Activated CD4-positive, alpha-beta T cell treated with anti-CD3 and anti-CD28 coated beads for 1 hour (primary cell): ENCODE data around the gene TMOD2.

Experiments
- DNase-seq: peaks from one replicate; pipeline ENCODE4 v3.0.0-alpha.2; 2020

Gene TMOD2

DNA sequence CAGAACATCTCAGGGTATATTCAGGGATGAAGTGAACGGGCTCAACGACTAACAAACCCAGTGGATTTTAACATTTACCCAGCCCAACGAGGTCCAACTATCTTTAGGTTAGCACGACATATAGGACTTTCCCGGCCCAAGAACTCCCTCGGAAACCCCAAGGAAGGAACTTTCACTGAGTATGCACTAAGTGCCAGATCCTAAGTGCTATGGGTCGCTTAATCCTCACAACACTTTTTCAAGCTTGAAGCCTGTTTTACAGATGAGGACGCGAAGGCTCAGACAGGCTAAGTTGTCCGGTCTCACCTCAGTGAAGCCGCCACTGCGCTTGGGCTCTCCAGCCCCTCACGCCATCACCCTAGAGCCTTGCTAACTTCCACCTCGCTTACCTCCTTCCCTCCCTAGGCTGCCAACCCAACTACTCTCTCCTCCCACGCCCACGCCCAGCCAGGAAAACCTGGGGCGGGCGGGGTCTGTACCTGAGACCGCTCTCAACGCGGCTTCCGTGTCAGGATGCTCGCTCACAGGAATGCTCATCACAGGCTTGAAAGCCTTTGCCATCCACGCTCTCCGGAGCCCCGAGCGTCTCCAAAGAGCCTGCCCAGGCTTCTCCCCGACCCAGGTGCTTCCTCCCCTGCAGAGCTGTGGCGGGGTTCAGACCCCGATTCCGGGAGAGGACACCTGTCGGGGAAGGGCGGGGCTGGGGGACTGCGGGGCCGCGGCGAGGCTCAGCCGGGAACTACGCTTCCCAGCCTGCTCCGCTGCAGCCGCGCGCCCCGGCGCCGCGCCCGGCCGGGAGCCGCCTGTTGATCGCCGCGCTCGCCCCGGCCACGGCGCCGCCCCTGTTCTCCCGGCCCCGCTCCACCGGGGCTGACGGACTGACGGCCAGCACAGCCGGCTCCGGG is at the start of gene TMOD2:
Gene TMOD2 (plus strand): TSS at position 806 of the 905 bp plus-strand sequence. CDS start 14,845 bp downstream, outside the sequence.
- DNase-seq, result peak; percentile 40

DNA sequence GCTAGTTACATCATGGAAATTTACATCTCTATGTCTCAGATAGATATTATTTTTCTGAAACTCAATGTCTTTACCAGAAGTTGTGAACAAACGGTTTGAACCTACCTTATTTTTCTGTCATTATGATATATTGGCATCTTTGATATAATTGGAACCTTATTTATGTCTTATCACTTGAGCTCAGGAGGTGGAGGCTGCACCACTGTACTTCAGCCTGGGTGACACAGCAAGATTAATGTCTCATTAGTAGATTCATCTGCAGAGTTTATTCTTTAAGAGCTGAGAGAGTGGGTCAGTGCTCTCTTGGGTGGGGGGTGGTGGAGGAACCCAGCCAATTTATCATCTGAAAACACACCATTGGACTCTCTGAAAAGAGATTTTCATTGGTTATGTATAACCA is 48.7 kb upstream of the TMOD2 start:
- DNase-seq, result no peak

DNA sequence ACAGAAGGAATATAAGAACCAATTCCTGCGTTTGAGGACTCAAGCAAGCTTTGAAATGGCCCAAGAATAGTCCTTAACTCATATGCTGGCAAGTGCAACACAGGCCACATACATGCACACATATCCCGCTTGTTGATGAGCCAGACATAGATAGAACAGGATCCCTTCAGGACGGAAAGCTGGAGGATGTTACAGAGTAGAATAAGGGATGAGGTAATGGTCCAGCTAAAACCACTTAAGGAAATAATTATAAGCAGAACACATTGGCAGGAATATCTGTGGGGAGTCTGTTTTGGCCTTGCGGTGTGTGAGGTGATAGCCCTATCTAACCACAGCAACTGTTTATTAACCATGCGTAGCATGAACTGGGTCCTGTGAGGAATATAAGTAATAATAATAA is 45.1 kb upstream of the TMOD2 start:
- DNase-seq, result no peak

DNA sequence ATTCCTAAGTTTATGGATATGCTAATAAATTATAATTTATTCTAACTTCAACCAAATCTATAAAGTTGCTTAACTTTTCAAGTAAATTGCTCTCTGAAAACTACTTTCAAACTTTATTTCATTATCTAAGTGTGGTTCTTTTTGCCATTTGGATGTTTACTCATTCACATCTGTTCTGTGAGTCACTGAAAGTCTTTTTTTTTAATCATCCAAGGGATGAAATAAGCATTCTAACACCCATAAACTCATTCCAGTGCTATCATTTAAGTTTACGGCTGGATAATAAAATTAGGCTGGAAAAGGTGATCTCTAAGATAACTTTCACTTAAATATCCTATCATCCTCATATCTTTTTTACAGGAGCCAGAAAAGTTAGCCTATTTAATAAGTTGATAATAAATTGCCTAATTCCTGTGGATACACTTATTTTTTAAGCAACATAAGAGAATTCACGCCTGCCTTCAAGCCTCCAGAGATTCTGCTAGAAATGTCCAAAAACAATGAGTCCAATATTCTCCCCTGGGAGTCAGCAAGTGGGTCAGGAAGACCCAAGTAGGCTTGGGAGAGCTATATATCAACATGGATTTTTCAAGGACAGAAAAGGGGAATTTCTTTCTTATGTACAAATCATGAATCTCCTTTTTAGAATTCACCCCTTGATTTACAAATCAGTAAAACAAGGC is 44.3 kb upstream of the TMOD2 start:
- DNase-seq, result no peak

DNA sequence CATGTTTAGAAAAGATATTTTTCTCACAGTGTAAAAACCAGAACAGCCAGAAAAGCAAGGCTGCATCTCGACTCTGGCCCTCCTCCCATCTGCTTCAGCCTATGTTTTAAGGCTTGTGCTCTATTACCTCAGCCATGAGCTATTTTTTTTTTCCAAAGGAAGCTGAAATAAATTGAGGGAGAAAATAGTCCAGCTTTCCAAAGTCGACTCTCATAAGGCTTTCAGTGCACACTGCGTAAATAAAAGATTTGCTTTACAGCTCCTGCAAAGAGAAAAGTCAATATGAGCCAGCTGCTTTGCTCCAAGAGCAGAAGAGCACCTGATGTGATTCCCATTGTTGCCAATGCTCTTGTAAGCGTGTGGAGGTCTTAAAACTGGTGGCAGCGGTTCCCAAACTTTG is 43.4 kb upstream of the TMOD2 start:
- no peak for DNase-seq

DNA sequence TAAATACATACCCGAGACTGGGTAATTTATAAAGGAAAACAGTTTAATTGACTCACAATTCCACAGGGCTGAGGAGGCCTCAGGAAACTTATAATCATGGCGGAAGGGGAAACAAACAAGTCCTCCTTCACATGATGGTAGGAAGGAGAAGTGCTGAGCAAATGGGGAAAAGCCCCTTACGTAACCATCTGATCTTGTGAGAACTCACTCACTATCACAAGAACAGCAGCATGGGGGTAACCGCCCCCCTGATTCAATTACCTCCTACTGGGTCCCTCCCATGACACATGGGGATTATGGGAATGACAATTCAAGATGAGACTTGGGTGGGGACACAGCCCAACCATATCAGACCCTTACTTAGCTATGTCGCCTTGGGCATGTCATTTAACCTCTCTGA is 42.4 kb upstream of the TMOD2 start:
- no peak for DNase-seq

DNA sequence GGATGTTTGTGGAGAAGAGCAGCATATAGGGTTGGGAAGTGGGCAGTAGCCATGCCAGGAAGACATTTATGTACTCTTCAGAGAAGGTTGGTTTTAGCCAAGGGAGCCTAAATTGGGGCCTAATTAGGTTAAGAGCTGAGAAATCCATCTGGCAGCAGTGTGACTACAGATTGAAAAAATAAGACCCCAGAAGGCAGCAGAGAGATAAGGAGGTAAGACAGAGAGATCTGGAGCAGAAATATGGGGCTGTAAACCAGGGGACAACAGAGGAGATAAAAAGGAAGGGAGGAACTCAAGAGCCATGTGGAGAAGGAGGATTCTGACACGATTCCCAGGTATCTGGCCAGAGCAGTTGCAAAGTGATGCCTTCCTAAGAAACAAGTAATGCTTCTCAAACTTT is 37.2 kb upstream of the TMOD2 start:
- no peak for DNase-seq

DNA sequence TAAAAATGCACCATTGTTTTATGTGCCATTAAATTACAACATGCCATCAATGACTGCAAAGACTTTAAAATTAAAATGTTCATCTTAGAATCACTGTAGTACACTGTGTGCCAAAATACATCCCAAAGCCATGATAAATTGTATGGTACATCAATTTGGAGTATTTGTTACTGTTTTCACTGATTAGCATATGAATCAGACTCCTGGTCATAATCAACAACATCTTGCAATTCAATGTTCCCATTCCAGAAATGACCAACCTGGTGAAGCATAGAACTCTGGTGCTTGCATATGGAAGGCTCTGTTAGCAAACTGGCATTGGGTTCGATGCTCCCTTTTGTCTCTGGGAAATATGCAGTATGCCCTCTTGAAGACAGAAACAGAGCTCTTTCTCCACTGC is 36.5 kb upstream of the TMOD2 start:
- DNase-seq, result no peak

DNA sequence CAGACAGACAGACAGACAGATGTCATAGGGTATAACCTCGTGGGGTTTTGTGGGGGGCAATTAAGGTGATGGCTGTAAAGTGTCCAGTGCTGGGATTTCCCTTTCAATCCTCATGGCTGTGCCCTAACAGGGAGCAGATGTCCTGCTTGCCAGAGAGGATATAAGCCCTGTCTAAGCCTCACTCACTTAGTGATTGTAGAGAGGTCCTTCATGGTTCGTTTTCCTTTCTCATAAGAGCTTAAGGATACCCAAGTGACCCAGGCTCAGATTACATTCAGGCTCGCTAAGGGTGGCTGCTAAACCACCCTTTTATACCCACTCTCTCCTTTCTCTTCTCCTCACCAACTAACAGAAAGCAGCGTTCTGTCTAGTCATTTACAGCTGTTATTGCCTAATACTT is 33.2 kb upstream of the TMOD2 start:
- no peak for DNase-seq

DNA sequence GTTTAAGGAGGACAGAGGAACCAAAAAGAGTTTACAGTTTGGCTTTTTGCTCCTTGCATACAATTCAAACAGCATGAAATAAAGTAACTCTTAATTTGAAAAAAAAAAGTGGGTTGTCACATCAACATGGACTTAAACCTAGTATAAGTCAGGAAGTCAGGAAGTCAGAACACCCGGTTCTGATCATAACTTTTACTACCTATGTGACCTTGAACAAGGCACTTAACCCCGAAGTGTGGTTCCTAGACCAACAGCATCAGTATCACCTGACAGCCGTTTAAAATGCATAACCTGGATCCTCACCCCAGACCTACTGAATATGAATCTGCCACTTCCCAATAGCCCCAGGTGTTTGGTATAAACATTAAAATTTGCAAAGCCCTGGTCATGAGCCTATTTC is 32.7 kb upstream of the TMOD2 start:
- DNase-seq, result no peak

DNA sequence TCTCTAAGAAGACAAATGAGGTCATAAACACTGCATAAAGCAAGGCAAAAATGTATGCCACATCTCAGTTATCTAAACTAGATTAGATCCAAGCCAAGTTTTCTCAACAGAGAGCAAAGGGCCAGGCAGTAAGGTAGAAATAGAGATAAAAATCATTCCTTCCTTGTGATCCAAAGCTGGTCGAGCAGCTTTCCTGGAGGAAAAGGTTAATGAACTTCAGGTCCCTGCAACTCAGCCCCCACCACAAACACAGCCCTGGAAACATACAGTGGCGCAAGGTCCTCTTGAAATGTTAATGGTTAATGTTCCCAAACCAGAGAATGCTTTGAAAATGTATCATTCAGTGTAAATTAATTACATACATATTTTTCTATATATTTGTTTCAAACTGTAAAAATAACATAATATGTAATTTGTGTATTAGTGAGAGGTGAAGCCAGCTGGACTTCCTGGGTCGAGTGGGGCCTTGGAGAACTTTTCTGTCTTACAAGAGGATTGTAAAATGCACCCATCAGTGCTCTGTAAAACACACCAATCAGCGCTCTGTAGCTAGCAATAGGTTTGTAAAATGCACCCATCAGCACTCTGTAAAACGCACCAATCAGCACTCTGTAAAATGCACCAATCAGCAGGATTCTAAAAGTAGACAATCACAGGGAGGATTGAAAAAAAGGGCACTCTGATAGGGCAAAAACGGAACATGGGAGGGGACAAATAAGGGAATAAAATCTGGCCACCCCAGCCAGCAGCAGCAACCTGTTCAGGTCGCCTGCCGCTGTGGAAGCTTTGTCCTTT is 31.0 kb upstream of the TMOD2 start:
- DNase-seq, result no peak

DNA sequence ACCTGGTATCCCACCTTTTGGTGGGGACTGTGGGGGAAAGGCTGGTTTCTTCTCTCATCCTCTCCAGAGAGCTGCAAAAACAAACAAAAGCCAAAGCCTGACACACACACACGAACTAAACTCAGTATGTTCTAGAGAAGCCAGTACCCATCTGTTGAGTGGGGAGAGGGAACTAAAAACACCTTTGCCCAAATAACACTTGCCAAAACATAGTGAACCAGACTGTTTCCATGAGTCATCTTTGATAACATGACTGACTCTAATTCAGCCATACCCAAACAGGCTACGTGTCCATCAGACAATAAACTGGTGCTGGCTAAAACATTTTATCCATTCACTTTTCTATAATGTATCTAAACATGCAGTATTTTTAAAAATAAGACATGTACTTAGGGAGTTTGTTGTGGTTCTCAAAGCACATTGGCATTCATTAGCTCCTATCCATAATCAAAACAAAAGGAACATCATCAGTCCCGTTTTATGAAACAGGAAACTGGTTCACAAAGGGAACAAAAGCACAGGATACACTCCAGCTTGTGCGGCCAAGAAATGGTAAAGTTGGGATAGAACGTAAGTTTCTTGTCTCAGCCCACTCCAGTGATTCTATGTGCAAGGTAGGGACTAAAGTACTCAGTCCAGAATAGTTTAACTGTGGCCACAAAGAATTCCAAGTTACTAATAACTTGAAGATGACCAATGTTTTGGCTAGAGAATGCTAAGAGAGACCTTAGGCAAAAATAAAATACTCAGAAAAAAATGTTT is 30.0 kb upstream of the TMOD2 start:
- DNase-seq, result no peak

DNA sequence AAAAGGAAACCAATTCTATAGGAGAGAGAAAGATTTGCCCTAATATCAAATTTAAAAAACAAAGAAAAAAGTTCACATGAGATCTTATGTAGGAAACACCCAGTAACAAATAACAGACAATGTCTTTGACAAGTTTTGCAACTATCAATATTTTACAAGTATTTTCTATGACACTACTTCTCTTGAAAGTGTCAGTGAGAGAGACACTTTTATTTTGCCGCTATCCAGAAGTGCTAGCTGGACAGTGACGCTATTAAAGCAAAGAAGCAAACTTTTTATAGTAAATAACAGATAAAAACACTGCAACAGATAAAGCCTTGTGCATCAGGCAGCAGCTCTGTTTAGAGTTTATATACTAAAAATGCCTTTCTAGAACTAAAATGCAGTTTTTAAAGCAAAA is 27.2 kb upstream of the TMOD2 start:
- no peak for DNase-seq

DNA sequence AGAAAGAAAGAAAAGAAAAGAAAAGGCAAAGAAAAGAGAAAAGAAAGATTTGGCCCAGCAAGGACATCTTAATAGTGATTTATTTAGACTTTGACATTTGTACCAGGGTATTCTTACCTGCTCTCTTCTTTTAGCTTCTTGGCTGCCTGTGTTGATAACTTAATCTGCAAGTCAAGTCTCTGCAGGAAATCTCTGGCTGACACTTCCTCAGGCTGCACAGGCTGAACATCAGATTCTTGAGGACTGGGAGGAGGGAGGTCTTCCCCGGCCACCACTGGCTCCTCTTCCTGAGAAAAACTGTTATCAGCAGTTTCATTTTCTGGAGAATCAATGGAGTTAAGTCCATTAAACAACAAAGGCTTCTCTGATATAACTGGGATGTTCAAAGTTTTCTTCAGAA is 26.7 kb upstream of the TMOD2 start:
- no peak for DNase-seq

DNA sequence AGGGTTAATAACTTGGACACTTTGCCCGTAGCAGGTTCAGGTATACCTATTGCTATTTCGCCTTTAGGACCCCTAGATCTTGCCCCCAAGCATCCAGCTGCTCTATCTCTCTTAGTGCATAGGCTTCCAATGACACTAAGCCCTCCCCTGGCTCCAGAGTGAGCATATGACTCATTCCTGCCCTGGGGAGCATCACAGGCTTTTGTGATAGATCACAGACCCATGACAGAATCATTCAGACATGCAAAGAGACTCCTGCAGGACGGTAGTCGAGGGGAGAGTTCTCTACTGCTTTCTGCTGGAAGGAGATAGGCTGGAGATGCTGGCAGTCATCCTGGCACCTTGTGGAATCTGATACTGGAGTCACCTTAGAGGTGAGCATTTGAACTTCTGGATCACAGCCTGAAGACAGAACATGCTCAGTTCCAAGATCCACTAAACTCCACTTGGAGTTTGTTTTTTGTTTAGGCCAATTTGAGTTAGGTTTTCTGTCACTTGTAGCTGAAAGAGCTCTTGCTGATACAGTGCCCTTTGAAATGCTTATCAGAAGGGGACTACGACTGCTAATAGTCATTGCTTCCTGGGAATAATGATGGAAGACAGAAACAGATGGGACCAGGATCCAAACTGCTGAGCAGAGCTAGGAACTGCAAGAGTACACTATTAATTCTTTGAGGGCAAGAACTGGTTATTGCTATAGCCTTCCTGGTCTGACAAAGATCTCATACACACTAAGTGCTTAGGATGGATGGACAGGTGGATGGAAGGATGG is 24.9 kb upstream of the TMOD2 start:
- DNase-seq, result peak; percentile 43

DNA sequence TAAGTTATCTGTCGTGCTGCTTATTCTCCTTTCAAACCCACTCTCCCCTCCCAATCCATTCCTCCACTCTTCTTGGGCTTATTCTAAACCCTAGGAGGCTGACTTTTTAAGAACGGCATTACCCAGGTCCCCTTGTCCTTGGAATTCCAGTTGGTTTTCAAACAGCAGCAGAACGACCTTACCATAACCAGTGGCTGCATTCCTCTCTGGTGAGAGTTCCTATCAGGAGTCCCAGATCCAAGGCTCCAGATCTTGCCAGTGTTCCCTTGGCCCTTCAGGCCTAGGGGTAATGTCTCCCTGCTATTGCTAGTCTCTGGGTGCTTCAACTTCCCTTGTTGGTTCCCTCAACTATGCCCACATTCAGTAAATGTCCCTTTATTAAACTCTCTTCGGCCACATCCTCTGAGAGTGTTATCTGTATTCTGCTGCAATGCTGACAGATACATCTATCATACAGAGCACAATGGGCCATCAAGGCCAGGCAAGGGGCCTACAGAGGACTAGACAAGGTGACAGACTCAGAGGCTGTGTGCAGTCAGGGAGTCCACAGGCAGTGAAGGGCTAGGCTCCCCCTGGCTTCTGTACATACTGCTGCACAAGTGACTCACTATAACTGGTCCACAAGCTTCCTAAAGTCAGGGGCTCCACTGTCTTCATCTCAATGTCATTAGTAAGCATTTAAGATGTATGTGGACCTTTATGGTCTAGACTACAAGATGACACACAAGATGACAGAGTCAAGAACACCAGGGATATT is 24.1 kb upstream of the TMOD2 start:
- DNase-seq, result no peak

DNA sequence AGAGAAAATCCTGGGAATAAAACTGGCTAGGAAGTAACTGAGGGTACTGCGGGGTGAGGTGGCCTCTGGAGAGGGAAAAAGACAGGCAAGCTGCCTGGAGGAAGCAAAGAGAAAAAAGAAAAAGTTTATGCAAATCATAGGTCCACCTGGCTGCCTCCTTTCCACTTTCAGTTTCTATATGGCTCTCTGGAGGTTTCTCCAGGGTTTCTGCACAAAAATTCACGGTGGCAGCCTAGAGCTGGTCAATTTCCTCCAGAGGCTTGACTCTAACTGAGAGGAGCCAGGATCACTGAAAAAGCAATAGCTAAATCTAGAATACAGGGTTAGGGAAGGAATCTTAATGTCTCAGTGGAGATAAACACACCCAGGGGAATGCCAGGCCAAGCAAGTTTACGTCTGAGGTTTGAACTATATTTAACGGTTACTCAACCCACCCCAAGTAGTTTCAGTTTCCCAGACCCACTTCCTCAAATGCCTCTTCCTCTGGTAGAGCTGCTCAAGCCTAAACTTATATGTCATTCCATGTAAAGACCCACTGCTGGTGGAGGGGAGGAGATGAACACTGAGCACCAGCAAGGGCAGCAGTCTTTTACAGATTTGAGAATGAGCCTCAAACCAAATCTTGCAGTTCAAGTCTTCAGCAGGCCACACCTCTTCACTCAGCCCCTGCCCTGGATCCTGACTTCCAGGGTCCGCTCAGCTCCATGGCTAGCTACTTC is 19.7 kb upstream of the TMOD2 start:
- peak; percentile 10 for DNase-seq

DNA sequence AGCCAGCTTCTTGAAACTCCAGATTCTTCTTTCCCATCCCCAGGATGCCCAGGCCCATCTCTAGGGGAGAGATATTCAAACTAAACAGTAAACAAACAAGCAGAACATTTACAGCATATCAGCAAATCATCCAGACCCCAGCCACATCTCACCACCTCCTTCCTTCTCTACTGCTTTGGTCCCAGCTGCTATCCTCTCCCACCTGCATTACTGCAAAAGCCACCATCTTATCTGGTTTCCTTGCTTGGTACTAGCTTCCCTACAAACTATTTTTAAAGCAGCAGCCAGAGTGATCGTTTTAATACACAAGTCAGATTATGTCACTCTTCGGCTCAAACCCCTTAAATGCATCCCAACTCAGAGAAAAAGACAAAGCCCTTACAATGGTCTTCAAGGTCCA is 18.8 kb upstream of the TMOD2 start:
- no peak for DNase-seq

DNA sequence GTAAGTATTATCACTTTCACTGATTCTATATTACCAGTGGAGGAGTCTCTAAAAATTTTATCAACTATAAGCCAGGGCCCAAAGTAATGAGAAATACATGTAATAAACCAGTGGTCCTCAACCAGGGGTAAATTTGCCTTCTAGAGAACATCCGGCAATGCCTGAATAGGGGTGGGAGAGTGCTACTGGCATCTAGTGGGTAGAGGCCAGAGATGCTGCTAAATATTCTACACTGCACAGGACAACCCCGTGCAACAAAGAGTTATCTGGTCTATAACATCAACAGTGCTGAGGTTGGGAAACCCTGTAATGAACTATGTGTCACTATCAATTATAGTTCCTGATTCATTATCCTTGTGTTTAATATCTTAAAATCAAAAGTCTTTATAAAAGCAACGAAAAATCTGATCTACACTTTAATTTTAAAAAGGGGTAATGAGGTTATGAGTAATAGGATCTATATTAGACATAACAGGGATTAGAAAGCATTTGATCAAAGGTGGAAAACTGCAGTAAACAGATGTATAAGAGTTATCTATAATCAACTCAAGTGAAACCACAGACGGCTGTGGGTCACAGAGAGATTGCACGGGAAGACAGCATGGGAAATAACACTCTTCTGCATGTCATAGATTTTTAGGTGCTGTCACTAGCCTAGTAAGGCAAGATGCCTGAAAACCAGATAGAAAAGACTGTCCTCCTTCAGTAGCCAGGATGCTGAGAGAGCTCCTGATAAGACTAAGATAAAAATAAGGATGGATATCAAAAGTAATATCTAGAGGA is 16.0 kb upstream of the TMOD2 start:
- DNase-seq, result no peak

DNA sequence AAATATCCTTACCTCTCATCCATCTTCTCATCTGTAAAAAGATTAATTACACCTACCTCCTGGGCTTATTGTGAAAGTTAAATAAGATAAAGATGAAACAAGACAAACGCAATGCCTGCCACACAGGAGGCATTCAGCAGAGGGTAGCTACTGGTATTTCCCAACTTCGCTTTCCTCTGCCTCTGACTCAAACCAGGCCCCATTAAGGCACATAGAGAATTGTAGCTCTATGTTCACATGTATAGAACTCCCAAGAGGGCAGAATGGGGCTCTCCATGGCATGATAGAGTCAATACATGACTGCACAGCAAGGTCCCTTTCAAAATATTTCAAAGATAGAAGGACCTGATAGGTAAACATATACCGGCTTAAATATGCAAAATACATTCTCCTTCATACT is 15.3 kb upstream of the TMOD2 start:
- no peak for DNase-seq
